ENCODE data around the gene DLD.

DNA sequence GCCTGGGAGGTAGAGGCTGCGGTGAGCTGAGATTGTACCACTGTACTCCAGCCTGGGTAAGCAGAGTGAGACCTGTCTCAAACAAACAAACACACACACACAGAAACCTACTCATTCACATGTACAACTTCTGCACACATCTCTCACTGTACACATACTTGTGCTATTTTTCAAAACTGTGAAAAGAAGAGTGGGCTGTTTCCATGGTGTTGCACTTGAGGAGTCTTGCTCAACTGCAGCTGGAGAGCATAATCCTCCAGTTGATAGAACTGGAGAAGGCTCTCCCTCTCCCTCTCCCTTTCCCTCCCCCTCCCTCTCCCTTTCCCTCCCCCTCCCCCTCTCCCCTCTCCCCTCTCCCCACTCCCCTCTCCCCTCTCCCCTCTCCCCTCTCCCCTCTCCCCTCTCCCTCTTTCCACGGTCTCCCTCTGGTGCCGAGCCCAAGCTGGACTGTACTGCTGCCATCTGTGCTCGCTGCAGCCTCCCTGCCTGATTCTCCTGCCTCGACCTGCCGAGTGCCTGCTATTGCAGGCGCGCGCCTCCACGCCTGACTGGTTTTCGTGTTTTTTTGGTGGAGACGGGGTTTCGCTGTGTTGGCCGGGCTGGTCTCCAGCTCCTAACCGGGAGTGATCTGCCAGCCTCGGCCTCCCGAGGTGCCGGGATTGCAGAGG lies 43.7 kb upstream of the DLD start:
- TF ChIP-seq, protein P1, sequence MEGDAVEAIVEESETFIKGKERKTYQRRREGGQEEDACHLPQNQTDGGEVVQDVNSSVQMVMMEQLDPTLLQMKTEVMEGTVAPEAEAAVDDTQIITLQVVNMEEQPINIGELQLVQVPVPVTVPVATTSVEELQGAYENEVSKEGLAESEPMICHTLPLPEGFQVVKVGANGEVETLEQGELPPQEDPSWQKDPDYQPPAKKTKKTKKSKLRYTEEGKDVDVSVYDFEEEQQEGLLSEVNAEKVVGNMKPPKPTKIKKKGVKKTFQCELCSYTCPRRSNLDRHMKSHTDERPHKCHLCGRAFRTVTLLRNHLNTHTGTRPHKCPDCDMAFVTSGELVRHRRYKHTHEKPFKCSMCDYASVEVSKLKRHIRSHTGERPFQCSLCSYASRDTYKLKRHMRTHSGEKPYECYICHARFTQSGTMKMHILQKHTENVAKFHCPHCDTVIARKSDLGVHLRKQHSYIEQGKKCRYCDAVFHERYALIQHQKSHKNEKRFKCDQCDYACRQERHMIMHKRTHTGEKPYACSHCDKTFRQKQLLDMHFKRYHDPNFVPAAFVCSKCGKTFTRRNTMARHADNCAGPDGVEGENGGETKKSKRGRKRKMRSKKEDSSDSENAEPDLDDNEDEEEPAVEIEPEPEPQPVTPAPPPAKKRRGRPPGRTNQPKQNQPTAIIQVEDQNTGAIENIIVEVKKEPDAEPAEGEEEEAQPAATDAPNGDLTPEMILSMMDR (optimal IDR thresholded peaks at IDR 0.05 in 1 of 3, IDR thresholded peaks at IDR 0.05 in 1 of 3, conservative IDR thresholded peaks at IDR 0.05 in 1 of 3; ENCODE audit: extremely low read depth in 1 of 3, insufficient read depth in 2 of 3, low read length in 3 of 3): no peak
- no peak for TF ChIP-seq EZH2 (IDR thresholded peaks at IDR 0.05; ENCODE audit: low read length)
